Testis (tissue), 2 donors: ENCODE measurements around the gene ARPC4.

ENCODE experiments used
- CTCF ChIP-seq, 3 experiments: fragments of 450-650 bp in 2 of 3; fragments of 200-600 bp in 1 of 3; sonication (generic) in 1 of 3; IDR thresholded peaks; one replicate each; pipeline ENCODE4 v1.5.1; 2016 to 2019; ENCODE audit warnings: antibody characterized with exemption in 3 of 3, mild to moderate bottlenecking in 2 of 3, moderate library complexity in 1 of 3
- POLR2A ChIP-seq: fragments of 450-650 bp; IDR thresholded peaks from one replicate; pipeline ENCODE4 v1.6.1; 2017; ENCODE audit warnings: antibody characterized with exemption, mild to moderate bottlenecking, moderate library complexity

GRCh38 chr3:9825451-9826040, 32.7 kb downstream of the ARPC4 start:
- TF ChIP-seq CTCF (IDR thresholded peaks at IDR 0.05) (no peak), POLR2A (no peak)
